DMS79 (cell line): ENCODE measurements around the gene ERC1.

Experiments
- DNase-seq: peaks from one replicate; lab custom pipeline; 2025; lab: John Stamatoyannopoulos, UW

The ERC1 gene

GRCh38 chr12:1445807-1446206 is 454.8 kb downstream of the ERC1 start:
- DNase-seq = no peak

GRCh38 chr12:1448336-1448735 is 457.3 kb downstream of the ERC1 start:
- DNase-seq = no peak

- DNase-seq = no peak
Measured at GRCh38 chr12:1453810-1454209, 462.8 kb downstream of the ERC1 start.

GRCh38 chr12:1456885-1457284 is 465.9 kb downstream of the ERC1 start:
- no peak for DNase-seq

GRCh38 chr12:1457901-1458300 is 466.9 kb downstream of the ERC1 start:
- no peak for DNase-seq

DNA sequence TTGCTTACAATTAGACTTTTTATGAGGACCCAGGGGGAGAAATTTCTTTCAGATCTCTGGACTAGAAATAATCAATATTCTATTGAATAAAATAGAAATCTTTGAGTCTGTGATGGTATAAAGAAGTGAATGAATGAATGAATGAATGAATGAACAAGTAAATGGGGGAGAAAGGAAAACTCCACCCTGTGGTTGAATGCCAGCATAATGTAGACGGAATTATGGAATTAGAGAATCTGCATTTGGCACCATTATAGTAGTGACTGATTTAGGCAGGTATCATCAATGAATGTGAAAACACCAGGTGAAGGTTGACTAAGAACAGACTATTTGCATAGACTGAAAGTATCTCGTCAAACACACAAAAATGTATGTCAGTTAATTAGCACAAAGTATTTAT is 468.3 kb downstream of the ERC1 start:
- no peak for DNase-seq

GRCh38 chr12:1463073-1463905 is 472.3 kb downstream of the ERC1 start:
- no peak for DNase-seq

- DNase-seq = no peak
Measured at GRCh38 chr12:1464925-1465324, 473.9 kb downstream of the ERC1 start.

GRCh38 chr12:1465990-1466389 is 475.0 kb downstream of the ERC1 start:
- no peak for DNase-seq

DNA sequence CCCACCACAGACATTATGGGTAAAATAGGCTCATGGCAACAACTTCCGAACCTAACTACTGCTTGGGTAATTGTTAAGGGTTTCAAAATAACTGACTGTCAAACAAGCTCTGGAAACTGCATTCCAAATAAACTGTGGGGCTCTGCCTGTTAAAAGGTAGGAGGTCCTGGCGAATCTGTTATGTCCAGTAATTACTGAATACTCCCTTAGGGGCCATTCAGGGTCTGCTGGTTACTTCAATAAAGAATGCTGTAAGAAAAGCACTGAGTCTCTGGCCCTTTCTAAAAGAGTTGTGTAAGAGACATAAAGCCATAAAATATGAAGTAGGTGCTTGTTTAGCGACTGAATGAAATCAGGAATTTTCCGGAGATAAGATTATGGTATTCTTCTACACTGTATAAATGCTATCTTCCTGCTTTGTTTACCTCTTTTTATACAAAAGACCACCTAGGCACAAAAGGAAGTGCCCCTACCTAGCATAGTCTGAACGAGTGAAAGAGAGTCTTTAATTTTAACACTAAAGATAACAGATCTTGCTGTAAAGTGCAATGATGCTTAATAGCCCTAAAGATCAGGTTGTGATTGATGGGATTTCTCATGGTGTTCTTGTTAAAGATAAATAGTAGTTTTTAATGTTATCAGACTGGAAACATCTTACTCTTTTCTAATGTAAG is 475.6 kb downstream of the ERC1 start:
- no peak for DNase-seq

DNA sequence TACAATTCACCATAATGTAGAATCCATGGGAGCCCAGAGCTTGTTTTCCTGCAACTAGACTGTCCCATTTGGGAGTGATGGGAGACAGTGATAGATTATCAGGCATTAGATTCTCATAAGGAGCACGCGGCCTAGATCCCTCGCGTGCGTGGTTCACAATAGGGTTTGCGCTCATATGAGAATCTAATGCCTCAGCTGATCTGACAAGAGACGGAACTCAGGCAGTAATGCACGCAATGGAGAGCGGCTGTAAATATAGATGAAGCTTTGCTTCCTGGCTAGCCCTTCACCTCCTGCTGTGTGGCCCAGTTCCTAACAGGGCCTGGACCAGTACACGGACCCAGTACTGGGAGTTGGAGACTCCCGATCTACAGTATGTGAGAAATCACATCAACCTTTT is 476.7 kb downstream of the ERC1 start:
- DNase-seq = no peak

DNA sequence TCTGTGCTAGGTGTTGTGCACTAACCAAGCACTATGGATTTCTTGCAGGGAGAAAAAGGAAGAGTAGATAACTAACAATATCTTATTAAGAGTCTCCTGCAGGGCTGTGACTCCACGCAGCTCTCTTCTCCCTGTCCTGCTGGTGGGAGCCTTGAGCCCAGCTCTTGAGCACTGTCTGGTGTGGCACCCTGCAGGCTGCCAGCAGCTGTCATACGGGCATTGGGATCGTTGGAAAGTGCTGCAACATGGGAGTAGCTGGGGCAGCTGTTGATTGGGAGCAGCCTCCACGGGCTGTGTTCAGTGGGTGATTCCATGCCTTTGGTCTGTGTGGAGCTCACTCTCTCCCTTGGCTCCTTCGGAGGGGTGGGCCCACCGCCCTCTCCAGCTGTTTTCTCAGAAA is 478.0 kb downstream of the ERC1 start:
- DNase-seq = no peak

DNA sequence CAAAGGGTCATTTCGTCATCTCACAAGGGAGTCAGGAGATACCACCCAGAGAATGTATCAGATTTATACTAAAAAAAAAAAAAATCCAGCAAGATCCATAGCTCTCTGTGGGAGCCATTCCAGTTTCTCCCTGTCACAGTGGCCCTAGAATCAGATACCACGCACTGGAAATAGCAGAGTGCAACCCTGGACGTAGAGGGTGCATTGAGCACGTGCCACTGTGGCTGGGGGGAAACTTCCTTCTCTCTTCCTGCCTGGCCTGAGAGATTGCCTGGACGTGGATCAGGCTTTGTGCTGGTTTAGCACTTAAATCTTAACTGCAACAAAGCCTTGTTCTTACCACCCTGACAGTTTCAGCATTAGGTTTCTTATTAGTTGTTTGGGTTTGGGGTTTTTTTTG is 479.0 kb downstream of the ERC1 start:
- DNase-seq = no peak

DNA sequence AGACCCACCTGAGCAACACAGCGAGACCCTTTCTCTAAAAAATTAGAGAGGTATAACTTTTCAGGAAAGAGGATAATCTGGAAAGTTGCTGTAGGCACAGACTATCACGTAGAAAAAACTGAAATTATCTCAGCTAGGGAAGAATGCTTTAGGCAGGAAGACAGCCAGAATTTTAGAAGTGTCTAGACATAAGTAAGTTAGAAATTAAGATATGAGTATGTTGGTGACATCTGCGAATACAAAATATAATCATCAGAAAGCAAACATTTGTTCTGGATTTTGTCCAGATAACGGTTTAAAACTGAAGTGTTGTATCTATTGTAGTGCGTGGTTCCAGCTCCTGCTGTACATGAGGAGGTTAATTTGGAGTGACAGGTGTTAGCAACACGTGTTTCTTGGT is 480.2 kb downstream of the ERC1 start:
- DNase-seq = no peak

DNA sequence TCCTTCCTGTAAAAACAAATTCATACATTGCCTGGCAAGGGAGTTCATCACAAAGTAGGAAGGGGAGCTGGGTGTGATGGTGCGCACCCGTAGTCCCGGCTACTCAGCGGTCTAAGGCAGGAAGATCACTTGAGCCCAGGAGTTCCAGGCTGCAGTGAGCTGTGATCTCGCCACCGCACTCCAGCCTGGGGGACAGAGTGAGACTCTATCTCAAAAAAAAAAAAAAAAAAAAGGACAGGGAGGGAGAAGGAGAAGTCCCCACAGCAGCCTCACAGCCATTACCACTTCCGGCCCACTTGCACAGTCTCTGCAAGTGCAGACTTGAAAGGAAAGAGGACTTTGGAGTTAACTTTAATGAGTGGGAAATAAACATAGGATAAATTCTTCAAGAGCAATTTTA is 482.4 kb downstream of the ERC1 start:
- no peak for DNase-seq

- no peak for DNase-seq
Measured at GRCh38 chr12:1474041-1474573, 483.1 kb downstream of the ERC1 start.

GRCh38 chr12:1474574-1475153 is 483.6 kb downstream of the ERC1 start:
- peak; percentile 29 for DNase-seq

DNA sequence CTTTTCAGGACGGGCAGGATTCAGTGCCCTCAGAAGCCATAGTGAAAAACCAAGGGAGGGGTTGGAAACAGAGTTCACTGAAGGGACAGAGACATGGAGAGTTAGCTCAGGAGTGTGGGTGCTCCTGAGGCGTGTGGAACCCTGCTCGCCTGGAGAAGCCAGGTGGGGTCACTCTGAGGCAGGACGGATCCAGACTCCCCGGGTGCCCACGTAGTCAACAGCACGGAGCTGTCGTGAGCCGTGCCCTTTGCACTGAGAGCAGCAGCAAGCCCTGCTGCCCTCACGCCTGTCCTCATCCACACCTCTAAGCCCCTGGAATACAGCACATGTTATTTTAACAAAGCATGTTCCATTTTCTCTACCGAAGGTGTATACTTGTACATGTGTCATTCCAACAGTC is 488.6 kb downstream of the ERC1 start:
- DNase-seq = no peak

DNA sequence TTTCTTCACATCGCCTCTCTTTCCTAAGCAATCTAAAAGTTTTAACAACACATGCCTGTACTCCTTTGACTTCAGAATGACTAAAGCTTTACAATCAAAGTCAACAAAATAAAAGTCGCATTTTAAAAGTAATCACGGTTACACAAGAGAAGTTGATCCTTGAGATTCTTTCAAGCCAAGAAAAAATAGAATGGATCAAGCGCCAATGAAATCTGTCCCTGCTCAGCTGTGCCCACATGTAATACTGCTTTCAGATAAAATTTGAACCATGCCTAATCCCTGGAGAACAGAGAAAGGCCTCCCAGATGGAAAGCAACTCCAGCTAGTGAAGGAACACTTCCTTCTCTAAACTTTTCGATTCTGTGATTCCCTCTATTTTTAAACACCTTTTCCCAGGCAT is 490.3 kb downstream of the ERC1 start:
- DNase-seq = no peak

- no peak for DNase-seq
Measured at GRCh38 chr12:1481906-1482305, 490.9 kb downstream of the ERC1 start.

GRCh38 chr12:1488908-1489381 is 497.9 kb downstream of the ERC1 start:
- no peak for DNase-seq

DNA sequence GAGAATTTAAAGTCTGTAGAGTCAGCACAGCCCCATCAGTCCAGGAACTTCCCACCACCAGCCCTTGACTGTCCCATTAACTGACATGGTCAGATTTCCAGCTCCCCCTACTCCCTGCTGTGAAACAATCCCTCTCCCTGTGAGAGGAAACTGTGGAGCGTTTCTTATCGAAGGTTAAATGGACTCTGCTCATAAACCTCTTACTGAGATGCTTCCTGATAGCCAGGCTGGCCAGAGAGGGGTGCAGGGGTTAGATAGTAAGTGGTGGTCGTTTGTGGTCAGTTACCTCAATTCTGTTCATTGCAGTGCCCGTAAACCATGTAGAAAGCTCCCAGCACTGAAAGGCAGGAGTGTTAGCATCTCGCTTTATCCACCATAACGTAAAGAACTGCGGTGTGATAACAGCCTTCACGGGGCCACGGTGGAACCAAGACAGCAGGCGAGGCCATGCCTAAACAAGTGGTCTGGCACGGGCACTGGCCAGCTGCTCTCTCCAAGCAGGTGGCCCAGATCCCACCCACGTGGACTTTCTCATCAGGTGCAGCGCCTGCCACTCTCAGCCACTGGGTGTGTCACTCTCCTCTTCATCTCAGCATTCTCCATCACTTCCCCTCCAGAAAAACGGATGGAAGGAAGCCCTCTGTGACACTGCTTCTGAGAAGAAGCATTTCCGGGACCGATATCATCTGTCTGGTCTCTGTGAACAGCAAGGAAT is 501.1 kb downstream of the ERC1 start:
- DNase-seq = no peak
